ENCODE results near the gene ADPRHL1.
"Not testable (repeated sequence)": the region's sequence is repeated elsewhere in the genome, so short reads cannot be mapped to it uniquely, and the experiment has no call there.

Gene ADPRHL1

DNA sequence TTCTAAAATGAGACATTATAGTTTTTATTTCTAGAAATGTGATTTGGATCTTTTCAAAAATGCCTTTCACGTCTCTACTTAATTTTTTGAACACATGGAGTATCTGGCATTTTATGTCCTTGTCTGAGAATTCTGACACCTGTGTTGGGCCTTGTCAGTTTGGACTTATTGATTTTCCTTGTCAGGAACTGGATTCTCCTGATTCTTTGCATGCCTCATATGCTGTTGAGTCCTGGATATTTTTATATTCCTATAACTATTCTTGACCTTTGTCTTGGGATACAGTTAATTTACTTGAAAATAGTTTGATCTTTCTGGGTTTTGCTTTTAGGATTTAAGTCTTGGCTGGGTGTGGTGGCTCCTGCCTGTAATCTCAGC lies 10.3 kb downstream of the ADPRHL1 start:
- no peak overlapping the region for H3K4me3 Mint-ChIP-seq
- CTCF ChIA-PET: no interaction called here
- no peak overlapping the region for H3K27ac Mint-ChIP-seq

DNA sequence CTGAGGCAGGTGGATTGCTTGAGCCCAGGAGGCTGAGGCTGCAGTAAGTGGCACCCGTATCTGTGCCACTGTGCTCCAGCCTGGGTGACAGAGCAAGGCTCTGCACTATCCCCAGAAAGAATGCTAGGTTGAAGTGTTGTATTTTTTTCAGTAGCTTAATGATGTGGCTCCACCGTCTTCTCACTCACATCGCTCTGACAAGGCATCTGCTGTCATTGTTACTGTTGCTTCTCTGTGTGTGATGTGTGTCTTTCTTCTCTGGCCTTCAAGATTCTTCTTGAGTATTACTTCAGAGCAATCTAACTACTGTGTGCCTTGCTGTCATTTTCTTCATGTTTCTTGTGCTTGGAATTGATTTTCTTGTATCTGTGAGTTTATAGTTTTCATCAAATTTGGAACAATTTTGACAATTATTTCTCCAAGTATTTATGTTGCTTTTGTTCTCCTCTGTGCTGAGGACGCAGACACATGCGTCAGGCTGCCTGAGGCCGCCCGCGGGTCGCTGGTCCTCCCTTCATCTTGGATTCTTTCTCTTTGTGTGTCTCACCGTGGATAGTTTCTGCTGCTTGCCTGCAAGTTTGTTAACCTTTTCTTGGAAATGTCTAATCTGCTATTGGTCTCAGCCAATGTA lies 10.8 kb downstream of the ADPRHL1 start:
- H3K4me1 Mint-ChIP-seq: no peaks in the 10 kb centered on the region
- H3K36me3 Mint-ChIP-seq: no peaks in the 10 kb centered on the region
- CTCF ChIA-PET: no interaction called here
- H3K27ac Mint-ChIP-seq: no peak overlapping the region
- H3K9me3 Mint-ChIP-seq: peaks cover 6% of the 10 kb centered on the region
- no peak for DNase-seq
- H3K27me3 Mint-ChIP-seq: no peaks in the 10 kb centered on the region
- H3K4me3 Mint-ChIP-seq: no peak overlapping the region

More for the DNA sequence above, 10.3 kb downstream of the ADPRHL1 start:
- no peaks in the 10 kb centered on the region for H3K27me3 Mint-ChIP-seq
- H3K4me1 Mint-ChIP-seq: no peaks in the 10 kb centered on the region
- no peaks in the 10 kb centered on the region for H3K36me3 Mint-ChIP-seq
- peaks cover 7% of the 10 kb centered on the region for H3K9me3 Mint-ChIP-seq
- DNase-seq: no peak

DNA sequence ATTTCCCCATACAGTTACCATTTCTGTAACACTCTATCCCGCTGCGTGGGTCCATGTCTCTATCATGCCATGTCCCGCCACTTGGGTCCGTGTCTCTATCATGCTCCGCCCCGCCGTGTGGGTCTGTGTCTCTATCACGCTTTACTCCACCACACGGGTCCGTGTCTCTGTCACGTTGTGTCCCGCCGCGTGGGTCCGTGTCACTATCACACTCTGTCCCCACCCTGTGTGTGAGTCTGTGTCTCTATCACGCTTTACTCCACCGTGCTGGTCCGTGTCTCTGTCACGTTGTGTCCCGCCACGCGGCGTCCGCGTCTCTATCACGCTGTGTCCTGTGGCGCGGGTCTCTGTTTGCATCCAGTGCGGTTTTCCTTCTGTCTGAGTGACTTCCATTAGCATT lies 11.6 kb downstream of the ADPRHL1 start:
- no peaks in the 10 kb centered on the region for H3K36me3 Mint-ChIP-seq
- H3K4me3 Mint-ChIP-seq: no peak overlapping the region
- peaks cover 5% of the 10 kb centered on the region for H3K9me3 Mint-ChIP-seq
- no peak overlapping the region for H3K27ac Mint-ChIP-seq
- CTCF ChIA-PET: no interaction called here
- H3K4me1 Mint-ChIP-seq: no peaks in the 10 kb centered on the region
- H3K27me3 Mint-ChIP-seq: no peaks in the 10 kb centered on the region
- no peak for DNase-seq

DNA sequence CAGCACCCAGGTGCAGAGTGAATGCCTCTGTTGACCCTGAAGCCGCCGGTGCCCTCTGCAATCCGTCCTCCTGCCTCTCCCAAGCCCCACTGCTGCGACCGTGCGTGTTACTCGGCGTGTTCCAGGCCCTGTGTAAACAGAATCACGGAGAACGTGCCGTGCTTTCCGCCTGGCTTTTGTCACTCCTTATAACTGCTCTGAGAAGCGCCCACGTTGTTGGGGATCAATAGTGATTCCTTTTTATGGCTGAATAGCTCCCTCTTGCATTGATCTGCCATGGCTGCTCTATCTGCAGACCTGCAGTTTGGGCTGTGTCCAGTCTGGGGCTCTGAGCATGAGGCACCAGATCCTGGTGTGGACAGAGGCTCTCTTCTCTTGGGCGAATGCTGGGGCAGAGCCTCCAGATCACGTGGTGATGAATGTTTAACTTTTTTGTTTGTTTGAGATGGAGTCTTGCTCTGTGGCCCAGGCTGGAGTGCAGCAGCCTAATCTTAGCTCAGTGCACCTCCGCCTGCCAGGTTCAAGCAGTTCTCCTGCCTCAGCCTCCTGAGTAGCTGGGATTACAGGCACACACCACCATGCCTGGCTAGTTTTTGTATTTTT lies 15.8 kb downstream of the ADPRHL1 start:
- no peak for DNase-seq
- no peak overlapping the region for H3K4me3 Mint-ChIP-seq
- H3K27me3 Mint-ChIP-seq: no peaks in the 10 kb centered on the region
- CTCF ChIA-PET: no interaction called here
- H3K36me3 Mint-ChIP-seq: no peaks in the 10 kb centered on the region
- no peaks in the 10 kb centered on the region for H3K4me1 Mint-ChIP-seq
- peaks cover 1% of the 10 kb centered on the region for H3K9me3 Mint-ChIP-seq
- no peak overlapping the region for H3K27ac Mint-ChIP-seq

DNA sequence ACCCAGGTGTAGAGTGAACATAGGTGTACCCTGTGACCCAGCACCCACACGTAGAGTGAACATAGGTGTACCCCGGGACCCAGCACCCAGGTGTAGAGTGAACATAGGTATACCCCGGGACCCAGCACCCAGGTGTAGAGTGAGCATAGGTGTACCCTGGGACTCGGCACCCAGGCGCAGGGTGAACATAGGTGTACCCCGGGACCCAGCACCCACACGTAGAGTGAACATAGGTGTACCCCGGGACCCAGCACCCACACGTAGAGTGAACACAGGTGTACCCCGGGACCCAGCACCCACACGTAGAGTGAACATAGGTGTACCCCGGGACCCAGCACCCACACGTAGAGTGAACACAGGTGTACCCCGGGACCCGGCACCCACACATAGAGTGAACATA lies 16.4 kb downstream of the ADPRHL1 start:
- DNase-seq, H3K9me3 Mint-ChIP-seq, CTCF ChIA-PET, H3K27ac Mint-ChIP-seq, H3K36me3 Mint-ChIP-seq, H3K4me3 Mint-ChIP-seq, H3K4me1 Mint-ChIP-seq, H3K27me3 Mint-ChIP-seq: not testable (repeated sequence)

- H3K27me3 Mint-ChIP-seq, H3K27ac Mint-ChIP-seq, DNase-seq: not testable (repeated sequence)
These were observed 17.4 kb downstream of the ADPRHL1 start for GRCh38 chr13:113435907-113436306.

DNA sequence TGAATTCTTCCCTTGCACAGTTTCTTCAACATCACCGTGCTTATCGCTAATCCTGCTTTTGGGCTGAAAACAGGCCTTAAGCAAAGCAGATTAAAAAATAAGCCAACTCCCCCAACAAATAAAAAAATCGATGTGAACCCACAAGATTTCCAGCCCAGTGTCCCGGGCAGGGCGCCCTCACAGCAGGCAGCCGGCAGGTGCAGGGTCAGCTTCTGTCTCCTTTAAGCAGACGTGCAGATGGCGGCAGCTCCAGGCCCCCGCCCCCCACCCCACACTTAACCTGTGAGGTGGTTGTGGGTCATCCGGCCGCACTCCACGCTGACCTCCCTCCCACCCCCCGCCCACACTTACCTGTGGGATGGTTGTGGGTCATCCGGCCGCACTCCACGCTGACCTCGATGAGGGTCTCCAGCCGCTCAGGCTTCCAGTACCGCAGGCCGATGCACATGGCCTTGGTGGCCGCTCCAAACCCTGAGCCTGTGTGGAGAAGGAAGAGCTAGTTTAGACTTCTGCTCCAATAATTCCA lies 19.8 kb downstream of the ADPRHL1 start:
- Mint-ChIP-seq H3K27ac (no peak overlapping the region), H3K9me3 (peaks cover 1% of the 10 kb centered on the region), H3K27me3 (no peaks in the 10 kb centered on the region), H3K36me3 (no peaks in the 10 kb centered on the region), H3K4me1 (no peaks in the 10 kb centered on the region), H3K4me3 (no peak overlapping the region)
- CTCF ChIA-PET: no interaction called here
- DNase-seq: no peak

More at GRCh38 chr13:113435907-113436306, 17.4 kb downstream of the ADPRHL1 start:
- H3K4me3 Mint-ChIP-seq, H3K36me3 Mint-ChIP-seq, H3K4me1 Mint-ChIP-seq, H3K9me3 Mint-ChIP-seq, CTCF ChIA-PET: not testable (repeated sequence)

GRCh38 chr13:113432506-113433270 lies 20.6 kb downstream of the ADPRHL1 start:
- Mint-ChIP-seq H3K27ac (no peak overlapping the region), H3K36me3 (no peaks in the 10 kb centered on the region), H3K4me3 (no peak overlapping the region), H3K9me3 (peaks cover 1% of the 10 kb centered on the region), H3K27me3 (no peaks in the 10 kb centered on the region), H3K4me1 (no peaks in the 10 kb centered on the region)
- CTCF ChIA-PET: no interaction called here
- no peak for DNase-seq

GRCh38 chr13:113431171-113431570 lies 22.1 kb downstream of the ADPRHL1 start:
- Mint-ChIP-seq H3K9me3 (no peaks in the 10 kb centered on the region), H3K27ac (no peak overlapping the region), H3K4me3 (no peak overlapping the region), H3K4me1 (no peaks in the 10 kb centered on the region), H3K27me3 (no peaks in the 10 kb centered on the region), H3K36me3 (no peaks in the 10 kb centered on the region)
- DNase-seq: no peak
- CTCF ChIA-PET: interaction anchor here (0.6 kb wide), 1 partner anchor 9 kb away, joined by 3 read pairs; no protein-coding TSS in a partner anchor

DNA sequence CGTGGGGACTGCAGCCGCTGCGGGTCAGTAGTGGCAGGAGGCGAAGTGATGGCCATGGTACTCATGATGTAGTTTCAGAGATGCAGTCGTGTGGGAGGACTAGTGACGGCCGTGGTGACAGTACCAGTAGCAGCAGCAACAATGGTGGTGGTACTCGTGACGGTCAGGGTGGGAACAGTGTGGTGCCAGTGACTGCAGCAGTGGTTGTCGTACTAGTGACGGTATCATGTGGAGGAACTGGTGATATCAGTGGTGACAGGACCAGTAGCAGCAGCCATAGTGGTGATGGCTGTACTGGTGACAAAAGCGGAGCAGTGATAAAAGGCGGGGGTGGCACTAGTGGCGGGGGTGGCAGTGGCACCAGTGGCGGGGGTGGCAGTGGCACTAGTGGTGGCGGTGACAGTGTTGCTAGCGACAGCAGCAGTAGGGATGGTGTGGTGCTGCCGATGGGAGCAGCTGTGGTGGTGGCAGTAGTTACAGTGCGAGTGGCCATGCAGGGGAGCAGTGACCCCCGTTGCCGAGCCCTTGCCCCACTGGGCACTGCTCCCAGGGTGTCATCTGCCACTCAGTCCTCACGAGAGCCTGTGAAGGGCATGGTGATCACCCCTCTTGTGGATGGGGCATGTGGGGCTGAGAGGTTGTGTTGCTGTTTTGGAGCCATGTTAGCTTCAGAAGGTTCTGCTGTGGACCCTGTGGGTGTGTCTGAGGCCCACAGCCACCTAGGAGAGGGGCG lies 22.7 kb downstream of the ADPRHL1 start:
- H3K36me3 Mint-ChIP-seq: no peaks in the 10 kb centered on the region
- H3K27ac Mint-ChIP-seq: no peak overlapping the region
- no peaks in the 10 kb centered on the region for H3K4me1 Mint-ChIP-seq
- no peak overlapping the region for H3K4me3 Mint-ChIP-seq
- no peaks in the 10 kb centered on the region for H3K27me3 Mint-ChIP-seq
- CTCF ChIA-PET: interaction anchor here (0.6 kb wide), 1 partner anchor 10 kb away, joined by 3 read pairs; no protein-coding TSS in a partner anchor
- DNase-seq: no peak
- H3K9me3 Mint-ChIP-seq: no peaks in the 10 kb centered on the region

- no peaks in the 10 kb centered on the region for H3K9me3 Mint-ChIP-seq
- no peak for DNase-seq
These were observed 23.7 kb downstream of the ADPRHL1 start for GRCh38 chr13:113429608-113429985.

DNA sequence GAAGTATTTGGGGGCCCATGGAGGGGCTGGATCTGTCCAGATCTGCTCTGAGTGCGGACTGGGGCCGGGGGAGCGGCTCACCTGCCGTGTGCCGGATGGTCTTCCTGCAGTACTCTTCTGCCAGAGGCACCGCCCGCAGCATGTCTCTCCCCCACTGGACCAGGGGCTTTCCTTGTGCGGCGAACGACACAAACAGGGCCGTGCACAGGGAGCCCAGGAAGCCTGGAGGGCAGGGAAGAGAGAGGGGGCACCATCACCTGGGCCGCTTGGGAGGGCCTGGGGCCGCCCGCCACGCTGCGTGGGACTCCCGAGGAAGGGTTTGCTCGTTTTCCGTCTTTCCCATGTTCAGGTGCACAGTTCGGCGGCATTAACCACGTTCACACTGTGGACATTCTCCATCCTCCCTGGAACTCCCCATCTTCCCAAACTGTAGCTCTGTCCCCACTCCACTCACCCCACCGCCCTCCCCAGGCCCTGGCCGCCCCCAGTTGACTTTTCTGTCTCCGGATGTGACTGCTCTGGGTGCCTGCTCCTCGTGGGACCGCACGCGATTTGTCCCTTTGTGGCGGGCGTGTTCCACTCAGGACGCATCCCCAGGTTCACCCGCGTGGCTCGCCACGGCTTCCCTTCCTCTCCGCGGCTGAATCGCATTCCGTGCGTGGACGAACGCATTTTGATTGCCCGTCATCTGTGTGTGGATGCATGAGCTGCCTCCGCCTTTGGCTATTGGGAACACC lies 24.2 kb downstream of the ADPRHL1 start:
- H3K36me3 Mint-ChIP-seq: no peaks in the 10 kb centered on the region
- DNase-seq: no peak

More at GRCh38 chr13:113429608-113429985, 23.7 kb downstream of the ADPRHL1 start:
- Mint-ChIP-seq H3K36me3 (no peaks in the 10 kb centered on the region), H3K4me3 (no peak overlapping the region), H3K27me3 (no peaks in the 10 kb centered on the region), H3K4me1 (no peaks in the 10 kb centered on the region), H3K27ac (no peak overlapping the region)
- CTCF ChIA-PET: no interaction called here

GRCh38 chr13:113428469-113428865 lies 24.8 kb downstream of the ADPRHL1 start:
- Mint-ChIP-seq H3K4me3 (no peak overlapping the region), H3K9me3 (no peaks in the 10 kb centered on the region), H3K4me1 (no peaks in the 10 kb centered on the region), H3K27ac (no peak overlapping the region), H3K27me3 (no peaks in the 10 kb centered on the region), H3K36me3 (no peaks in the 10 kb centered on the region)
- CTCF ChIA-PET: no interaction called here
- no peak for DNase-seq

More for the DNA sequence above, 24.2 kb downstream of the ADPRHL1 start:
- Mint-ChIP-seq H3K4me3 (no peak overlapping the region), H3K4me1 (no peaks in the 10 kb centered on the region), H3K27me3 (no peaks in the 10 kb centered on the region), H3K9me3 (no peaks in the 10 kb centered on the region), H3K27ac (no peak overlapping the region)
- CTCF ChIA-PET: no interaction called here
